Activated naive CD4-positive, alpha-beta T cell treated with anti-CD3 and anti-CD28 coated beads for 36 hours (primary cell): ENCODE measurements around the gene PLA2R1. TPM values are rescaled to one million over a fixed set of nuclear protein-coding genes. Genes with fewer than 3 reads are reported as not detected.
A peak's percentile ranks its signal among the peaks of the same experiment; 100 is the strongest.

ENCODE experiments used
- CTCF ChIA-PET: fragments of 350-600 bp; sonication (Branson Sonifier 250); formaldehyde crosslinking; loops from one replicate; lab custom pipeline; 2021; ENCODE audit warnings: antibody characterized with exemption; lab: Charles Lee
- DNase-seq: peaks from one replicate; pipeline ENCODE4 v3.0.0-alpha.2; 2020
- H3K27ac Mint-ChIP-seq: one replicate; pipeline ENCODE4 v1.8.0; 2021; ENCODE audit warnings: mild to moderate bottlenecking, mixed read lengths
- H3K27me3 Mint-ChIP-seq: one replicate; pipeline ENCODE4 v1.8.0; 2021; ENCODE audit warnings: low read depth, mixed read lengths
- H3K36me3 Mint-ChIP-seq: one replicate; pipeline ENCODE4 v1.8.0; 2021; ENCODE audit warnings: low read depth, mixed read lengths
- H3K4me1 Mint-ChIP-seq: one replicate; pipeline ENCODE4 v1.8.0; 2021; ENCODE audit warnings: low read depth, mixed read lengths
- H3K4me3 Mint-ChIP-seq: one replicate; pipeline ENCODE4 v1.8.0; 2021; ENCODE audit warnings: mild to moderate bottlenecking, moderate library complexity, mixed read lengths
- H3K9me3 Mint-ChIP-seq: one replicate; pipeline ENCODE4 v1.8.0; 2021; ENCODE audit warnings: mixed read lengths
- intact Hi-C: fragments of 100-400 bp; cut with micrococcal nuclease; formaldehyde crosslinking; loops from one replicate; pipeline ENCODE4 v1.15.1; 2023
- total RNA-seq, 2 experiments: library from RNA; stranded (reverse); gene quantifications; one replicate each; pipeline ENCODE4 v1.2.3, GENCODE V29; 2021

The PLA2R1 gene
- total RNA-seq, 2 experiments from 2014 or later = not detected

DNA sequence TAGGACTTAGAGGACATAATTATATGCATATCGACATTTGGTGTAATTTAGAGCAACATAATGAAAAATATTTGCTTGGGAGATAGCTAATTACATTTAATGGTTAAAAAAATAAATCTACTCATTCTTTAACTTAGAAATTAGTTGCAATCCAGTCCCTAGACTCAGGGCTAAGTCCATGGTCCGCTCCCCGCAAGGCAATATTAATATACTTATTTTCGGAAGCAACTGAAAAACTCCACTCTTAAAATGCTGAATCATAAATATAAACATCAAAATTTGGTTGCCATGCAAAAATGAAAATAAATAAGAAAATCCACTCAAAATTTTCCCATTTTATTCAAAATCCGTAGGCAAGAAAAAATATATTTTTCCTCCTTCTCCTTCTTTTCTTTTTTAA is 164.7 kb downstream of the PLA2R1 start:
- Mint-ChIP-seq H3K4me3 (no peak overlapping the region), H3K27ac (no peak overlapping the region), H3K4me1 (peaks cover 87% of the 10 kb centered on the region), H3K36me3 (peaks cover 52% of the 10 kb centered on the region), H3K27me3 (no peaks in the 10 kb centered on the region), H3K9me3 (no peaks in the 10 kb centered on the region)
- intact Hi-C loops = loop anchor here (2.0 to 10.0 kb wide), 3 partner anchors 381 to 1443 kb away; partner anchors contain the start of genes CCDC148, PKP4 and TANK
- DNase-seq = no peak
- CTCF ChIA-PET = interaction anchor here (0.8 to 2.6 kb wide), 2 partner anchors 23 to 24 kb away, joined by 3 to 10 read pairs; no protein-coding TSS in a partner anchor

DNA sequence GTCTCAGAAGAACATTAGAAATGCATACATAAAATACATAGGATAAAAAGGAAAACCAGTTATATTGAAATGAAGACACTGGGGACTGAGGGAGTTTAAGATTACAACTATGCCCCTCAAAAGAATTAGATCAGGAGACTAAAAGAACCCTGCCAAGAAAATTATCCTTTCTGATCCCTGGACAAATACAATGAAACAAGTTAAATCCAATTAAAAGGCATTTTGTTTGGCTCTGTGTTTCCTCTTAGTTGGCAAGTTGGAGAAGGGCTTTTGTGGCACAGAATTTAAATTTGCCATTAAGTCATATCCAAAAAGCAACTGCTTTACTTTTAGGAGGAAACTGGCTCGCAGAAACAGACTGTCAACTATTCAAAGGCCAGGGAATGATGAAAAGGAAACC is 165.3 kb downstream of the PLA2R1 start:
- CTCF ChIA-PET = interaction anchor here (0.8 to 2.6 kb wide), 3 partner anchors 21 to 25 kb away, joined by 3 to 10 read pairs (median 3); no protein-coding TSS in a partner anchor
- Mint-ChIP-seq H3K9me3 (no peaks in the 10 kb centered on the region), H3K4me3 (peak overlapping the region; percentile 5), H3K4me1 (peaks cover 89% of the 10 kb centered on the region), H3K27ac (peak overlapping the region; percentile 56), H3K27me3 (no peaks in the 10 kb centered on the region), H3K36me3 (peaks cover 54% of the 10 kb centered on the region)
- intact Hi-C loops = loop anchor here (2.0 to 10.0 kb wide), 3 partner anchors 380 to 1442 kb away; partner anchors contain the start of genes CCDC148, PKP4 and TANK
- DNase-seq = no peak

DNA sequence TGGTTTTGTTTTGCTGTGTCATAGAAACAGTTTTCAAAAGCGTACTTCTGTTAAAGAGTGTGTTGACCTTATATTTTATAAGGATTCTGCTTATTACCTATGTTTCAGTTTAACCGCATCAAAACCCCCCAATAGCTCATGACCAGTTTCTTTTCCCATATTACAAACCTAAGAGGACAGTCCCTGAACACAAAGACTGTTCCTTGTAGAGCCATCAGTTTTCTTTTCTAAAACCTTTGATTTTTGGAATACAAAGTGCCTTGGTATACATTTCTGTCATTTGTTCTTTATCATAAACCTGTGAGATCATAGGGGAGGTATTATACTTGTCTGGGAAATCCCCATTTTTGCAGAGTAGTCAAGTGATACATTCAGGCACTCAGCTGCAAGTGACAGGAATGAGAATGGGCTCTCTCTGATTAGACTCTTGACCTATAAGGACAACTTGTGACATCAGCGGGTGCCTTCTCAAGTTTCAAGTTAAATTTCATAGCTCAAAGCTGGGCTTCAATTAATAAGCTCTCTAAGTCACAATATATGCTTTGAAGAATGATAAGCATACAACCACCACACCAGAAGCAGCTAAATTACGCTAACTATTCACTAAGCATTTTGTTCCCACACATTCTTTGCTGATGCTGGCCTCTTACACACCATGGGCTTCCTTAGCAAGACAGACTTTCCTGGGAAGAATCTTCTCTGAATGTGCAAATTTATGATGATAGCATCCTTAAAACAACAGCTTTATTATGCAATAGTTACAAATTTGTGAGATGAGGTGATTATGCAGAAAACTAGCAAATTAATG is 167.0 kb downstream of the PLA2R1 start:
- no peak overlapping the region for H3K4me3 Mint-ChIP-seq

DNA sequence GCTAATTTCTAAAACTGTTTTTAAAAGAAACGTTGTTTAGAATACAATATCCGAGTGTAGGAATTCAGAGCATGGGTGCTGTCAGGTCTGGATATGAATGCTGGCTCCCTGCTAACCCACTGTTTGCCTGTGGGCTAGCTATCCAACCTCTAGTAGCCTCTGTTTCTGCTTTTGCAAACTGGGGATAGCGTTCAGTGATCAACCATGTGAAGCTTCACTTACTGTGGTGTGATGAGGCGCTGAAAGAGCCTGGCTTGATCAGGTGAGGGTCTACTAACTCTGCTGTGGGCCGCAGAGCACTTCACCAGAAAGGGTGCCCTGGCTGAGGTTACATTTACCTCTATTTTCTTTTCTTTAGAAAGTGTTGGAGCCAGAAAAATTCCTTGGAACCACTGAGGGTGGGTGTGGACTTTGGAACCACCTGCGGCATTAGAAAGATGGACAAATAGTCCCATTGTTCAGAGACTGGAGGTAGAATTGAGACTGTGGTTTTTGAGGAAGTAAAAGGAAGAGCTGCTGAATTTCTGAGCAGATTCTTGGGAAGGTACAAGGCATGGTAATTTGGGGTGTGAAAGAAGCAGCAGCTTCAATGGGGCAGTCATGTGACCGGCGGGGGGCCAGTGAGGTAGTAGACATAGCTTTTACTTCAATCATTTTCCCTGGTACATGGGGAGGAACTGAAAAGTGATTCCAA is 168.1 kb downstream of the PLA2R1 start:
- Mint-ChIP-seq H3K36me3 (peaks cover 53% of the 10 kb centered on the region), H3K27ac (peak overlapping the region; percentile 84), H3K9me3 (no peaks in the 10 kb centered on the region), H3K4me1 (peaks cover 88% of the 10 kb centered on the region), H3K4me3 (no peak overlapping the region), H3K27me3 (no peaks in the 10 kb centered on the region)
- CTCF ChIA-PET = interaction anchor here (1.5 to 2.0 kb wide), 3 partner anchors 8 to 74 kb away, joined by 5 to 7 read pairs (median 6); no protein-coding TSS in a partner anchor
- intact Hi-C loops = loop anchor here (10.0 kb wide), 2 partner anchors 1271 to 1439 kb away; partner anchors contain the start of genes CCDC148, PKP4 and TANK
- no peak for DNase-seq

More for the DNA sequence above, 167.0 kb downstream of the PLA2R1 start:
- intact Hi-C loops = loop anchor here (1.0 to 10.0 kb wide), 12 partner anchors 8 to 1441 kb away; partner anchors contain the start of genes CCDC148, MARCHF7, PKP4 and TANK
- peaks cover 91% of the 10 kb centered on the region for H3K4me1 Mint-ChIP-seq
- H3K27me3 Mint-ChIP-seq = no peaks in the 10 kb centered on the region
- H3K27ac Mint-ChIP-seq = peak overlapping the region; percentile 84
- peak; percentile 66 for DNase-seq
- peaks cover 48% of the 10 kb centered on the region for H3K36me3 Mint-ChIP-seq
- CTCF ChIA-PET = interaction anchor here (0.6 to 2.0 kb wide), 8 partner anchors 9 to 103 kb away, joined by 3 to 7 read pairs (median 4); partner anchors contain the start of gene LY75
- H3K9me3 Mint-ChIP-seq = no peaks in the 10 kb centered on the region

DNA sequence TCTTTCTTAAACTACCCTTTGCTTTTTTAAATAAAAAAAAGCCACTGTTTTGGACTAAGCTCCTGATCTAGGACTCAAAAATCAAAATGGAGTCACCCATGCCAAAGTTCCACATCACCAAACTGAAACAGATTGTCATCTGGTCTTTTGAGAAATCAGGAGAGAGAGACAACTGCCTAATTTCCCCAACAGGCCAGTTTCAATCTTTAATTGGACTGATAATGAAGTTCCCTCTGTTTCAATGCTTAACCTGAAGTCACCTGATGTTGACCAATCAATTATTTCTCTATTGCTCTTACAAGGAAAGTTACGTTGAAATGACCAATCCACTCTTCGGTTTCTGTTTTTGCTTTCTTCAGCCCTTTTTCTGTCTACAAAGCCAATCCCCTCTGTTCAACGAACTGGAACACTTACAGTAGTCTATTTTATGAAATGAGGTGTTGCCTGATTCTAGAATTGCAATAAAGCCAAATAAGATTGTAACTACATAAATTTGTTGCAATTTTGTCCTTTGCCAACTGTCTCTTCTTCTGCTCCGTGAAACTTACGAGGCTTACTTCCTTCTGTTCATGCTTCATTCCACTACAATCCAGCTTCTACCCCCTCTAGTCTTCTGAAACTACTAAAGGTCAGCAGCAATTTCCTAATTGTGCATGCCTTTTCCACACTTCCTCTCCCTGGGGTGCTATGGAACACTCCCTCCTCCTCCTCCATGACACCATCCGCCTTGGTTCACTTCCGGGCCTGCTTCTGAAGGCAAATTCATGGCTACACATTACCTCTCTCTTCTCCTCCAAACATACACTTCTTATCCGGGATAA is 169.2 kb downstream of the PLA2R1 start:
- Mint-ChIP-seq H3K27ac (no peak overlapping the region), H3K36me3 (peaks cover 49% of the 10 kb centered on the region), H3K27me3 (no peaks in the 10 kb centered on the region), H3K9me3 (no peaks in the 10 kb centered on the region), H3K4me1 (peaks cover 79% of the 10 kb centered on the region), H3K4me3 (no peak overlapping the region)
- CTCF ChIA-PET = no interaction called here
- no peak for DNase-seq
- intact Hi-C loops = loop anchor here (10.0 kb wide), 2 partner anchors 1272 to 1438 kb away; partner anchors contain the start of genes CCDC148, PKP4 and TANK

DNA sequence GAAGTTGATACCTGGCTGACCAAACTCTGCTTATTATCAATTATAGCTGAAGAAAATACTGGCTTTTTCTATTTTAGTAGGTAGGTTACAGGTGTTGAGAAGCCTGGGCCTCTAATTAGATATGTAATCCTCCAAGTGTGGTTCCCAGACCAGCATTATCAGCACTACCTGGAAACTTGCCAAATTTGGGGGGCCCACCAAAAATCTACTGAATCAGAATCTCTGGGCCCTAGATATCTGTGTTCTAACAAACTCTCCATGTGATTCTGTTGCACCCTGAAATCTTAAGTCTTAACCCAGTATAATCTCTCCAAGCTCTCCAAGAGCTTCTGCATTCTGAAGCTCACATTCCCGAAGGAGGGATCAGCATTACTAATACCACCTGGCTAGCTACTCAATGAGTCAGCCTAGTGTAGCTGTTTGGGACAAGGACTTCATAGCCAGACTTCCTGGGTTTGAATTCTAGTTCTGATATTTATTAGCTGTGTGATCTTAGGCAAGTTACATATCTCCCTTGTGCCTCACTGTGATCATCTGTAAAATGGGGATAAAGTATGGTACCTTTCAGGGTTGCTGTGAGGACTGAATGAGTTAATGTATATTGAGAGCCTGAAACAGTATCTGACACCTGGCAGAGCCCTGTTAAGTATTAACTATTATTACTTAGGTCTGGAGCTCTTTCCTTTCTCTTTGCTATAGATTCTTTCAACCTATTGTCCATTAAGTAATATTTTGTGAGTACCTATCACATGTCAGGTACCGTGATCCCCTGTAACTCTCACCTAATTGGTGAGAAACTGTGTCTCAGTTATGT is 170.3 kb downstream of the PLA2R1 start:
- Mint-ChIP-seq H3K36me3 (peaks cover 50% of the 10 kb centered on the region), H3K4me1 (peaks cover 69% of the 10 kb centered on the region), H3K27me3 (no peaks in the 10 kb centered on the region), H3K4me3 (no peak overlapping the region), H3K9me3 (no peaks in the 10 kb centered on the region), H3K27ac (peak overlapping the region; percentile 48)
- intact Hi-C loops = loop anchor here (1.0 to 10.0 kb wide), 5 partner anchors 13 to 1437 kb away; partner anchors contain the start of genes CCDC148, PKP4 and TANK
- CTCF ChIA-PET = interaction anchor here (1.2 to 1.8 kb wide), 2 partner anchors 10 to 68 kb away, joined by 3 to 6 read pairs; no protein-coding TSS in a partner anchor
- DNase-seq = no peak

DNA sequence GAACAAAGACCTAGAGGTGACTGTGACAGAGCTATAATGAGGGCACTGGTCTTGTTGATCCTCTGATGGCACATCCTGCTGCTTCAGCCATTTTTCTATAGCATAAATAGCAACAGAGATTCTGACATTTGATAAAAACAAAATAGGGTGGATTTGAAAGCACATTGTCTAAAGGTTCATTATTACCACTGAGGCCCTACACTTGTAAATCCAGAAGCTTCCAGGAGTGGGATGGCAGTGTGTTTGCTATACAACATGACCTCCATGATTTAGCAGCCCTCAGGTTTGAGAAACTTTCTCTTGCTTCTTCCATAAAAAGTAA is 171.2 kb downstream of the PLA2R1 start:
- intact Hi-C loops = loop anchor here (1.0 to 10.0 kb wide), 5 partner anchors 12 to 1436 kb away; partner anchors contain the start of genes CCDC148, PKP4 and TANK
- H3K27ac Mint-ChIP-seq = peak overlapping the region; percentile 70
- peaks cover 47% of the 10 kb centered on the region for H3K36me3 Mint-ChIP-seq
- no peaks in the 10 kb centered on the region for H3K27me3 Mint-ChIP-seq
- CTCF ChIA-PET = interaction anchor here (1.0 to 1.8 kb wide), 4 partner anchors 9 to 68 kb away, joined by 3 to 6 read pairs (median 4); no protein-coding TSS in a partner anchor
- no peak for DNase-seq
- H3K4me3 Mint-ChIP-seq = no peak overlapping the region
- peaks cover 61% of the 10 kb centered on the region for H3K4me1 Mint-ChIP-seq
- no peaks in the 10 kb centered on the region for H3K9me3 Mint-ChIP-seq

DNA sequence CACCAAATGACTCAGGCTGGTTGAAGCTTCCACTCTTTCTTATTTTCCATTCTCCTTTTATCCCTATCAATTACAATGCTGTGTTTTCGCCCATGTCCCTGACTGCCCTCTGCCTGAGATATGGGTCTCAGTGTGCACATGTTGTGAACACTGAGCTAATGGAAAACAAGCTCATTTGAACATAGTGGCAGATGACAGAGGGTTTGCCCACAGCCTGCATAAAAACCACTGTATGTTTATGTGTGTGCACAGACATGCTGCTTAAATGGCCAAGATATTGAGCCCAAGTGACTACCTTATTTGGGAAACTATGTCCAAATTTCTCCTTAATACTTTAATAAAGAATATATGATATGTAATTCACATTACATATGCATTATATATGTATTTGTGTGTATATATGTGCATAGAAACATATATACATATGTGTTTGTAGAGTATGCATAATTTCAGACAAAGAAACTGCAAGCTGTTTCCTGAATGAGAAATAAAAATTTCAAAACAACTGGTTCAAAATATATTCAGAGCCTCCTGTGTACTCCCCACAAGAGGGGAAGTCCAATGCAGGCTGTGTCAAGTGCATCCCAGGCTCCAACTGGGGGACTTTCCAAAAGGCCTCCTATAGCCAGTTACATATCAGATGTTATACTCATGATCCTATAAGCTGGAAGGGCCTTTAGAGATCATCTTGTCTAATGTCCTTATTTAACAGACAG is 171.7 kb downstream of the PLA2R1 start:
- Mint-ChIP-seq H3K4me1 (peaks cover 55% of the 10 kb centered on the region), H3K4me3 (no peak overlapping the region), H3K36me3 (peaks cover 52% of the 10 kb centered on the region), H3K27me3 (no peaks in the 10 kb centered on the region), H3K27ac (peak overlapping the region; percentile 70), H3K9me3 (no peaks in the 10 kb centered on the region)
- DNase-seq = peak; percentile 80
- CTCF ChIA-PET = interaction anchor here (1.0 to 1.8 kb wide), 4 partner anchors 9 to 67 kb away, joined by 3 to 6 read pairs (median 4); no protein-coding TSS in a partner anchor
- intact Hi-C loops = loop anchor here (1.0 to 10.0 kb wide), 5 partner anchors 11 to 1436 kb away; partner anchors contain the start of genes CCDC148, PKP4 and TANK

DNA sequence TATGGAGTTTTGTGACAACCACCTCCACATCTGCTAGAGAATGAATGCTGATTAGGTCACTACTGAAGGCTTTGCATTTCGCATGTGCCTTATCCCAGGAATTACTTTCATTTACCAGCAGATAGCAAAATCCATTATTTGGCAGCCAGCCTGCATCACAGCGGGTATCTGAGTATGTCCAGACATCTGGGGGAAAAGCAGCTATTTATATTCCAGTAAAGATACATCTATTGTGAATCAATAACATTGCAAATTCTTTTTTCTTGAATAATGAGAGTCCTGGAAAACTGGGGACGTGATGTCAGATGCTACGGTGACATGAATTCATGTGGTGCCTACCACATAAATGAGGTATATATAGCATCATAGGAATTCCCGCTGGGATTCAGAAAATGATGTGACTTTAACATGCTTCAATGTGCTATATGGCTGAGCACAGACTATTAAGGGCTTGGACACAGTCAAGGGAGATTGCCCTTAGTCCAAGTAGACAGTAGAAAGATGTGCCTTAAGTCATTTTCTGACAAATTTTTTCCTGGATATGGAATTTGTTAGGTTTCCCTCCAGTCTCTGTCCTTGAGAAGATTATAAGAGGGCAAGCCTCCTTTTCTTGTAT is 180.2 kb downstream of the PLA2R1 start:
- peaks cover 43% of the 10 kb centered on the region for H3K36me3 Mint-ChIP-seq
- intact Hi-C loops = no loop called here
- no peak for DNase-seq
- no peaks in the 10 kb centered on the region for H3K9me3 Mint-ChIP-seq
- H3K4me1 Mint-ChIP-seq = peaks cover 40% of the 10 kb centered on the region
- no peak overlapping the region for H3K4me3 Mint-ChIP-seq
- H3K27ac Mint-ChIP-seq = no peak overlapping the region
- H3K27me3 Mint-ChIP-seq = no peaks in the 10 kb centered on the region
- CTCF ChIA-PET = interaction anchor here (1.8 kb wide), 1 partner anchor 9 kb away, joined by 6 read pairs; no protein-coding TSS in a partner anchor
